Activated T-helper 1 cell treated with anti-CD3 and anti-CD28 coated beads, Interleukin-2, amount 50 U/mL, for 16 hours (primary cell): ENCODE measurements around the gene ADAMTS4.
"Not testable (repeated sequence)": the region's sequence is repeated elsewhere in the genome, so short reads cannot be mapped to it uniquely, and the experiment has no call there.

Source experiments
- DNase-seq, 2 donors: peaks; one replicate each; pipeline ENCODE4 v3.0.0-alpha.2; 2020; ENCODE audit warnings: low read depth in 1 of 2, low spot score in 1 of 2

The ADAMTS4 gene

GRCh38 chr1:161198897-161199431, at the start of gene ADAMTS4:
TSS of gene ADAMTS4 (minus strand) at chr1:161199054. CDS start at chr1:161198627, 427 bp downstream.
- DNase-seq = no peak

GRCh38 chr1:161244888-161245287, 46.0 kb upstream of the ADAMTS4 start:
- DNase-seq = no peak

GRCh38 chr1:161242313-161242712, 43.5 kb upstream of the ADAMTS4 start:
- DNase-seq = no peak

GRCh38 chr1:161241682-161242081, 42.8 kb upstream of the ADAMTS4 start:
- DNase-seq = no peak

GRCh38 chr1:161238039-161238473, 39.2 kb upstream of the ADAMTS4 start, which contains the start of gene NR1I3:
TSS of gene NR1I3 (minus strand) at chr1:161238203. CDS start at chr1:161236565, 1,638 bp downstream.
- DNase-seq = no peak

GRCh38 chr1:161235957-161236775, 37.3 kb upstream of the ADAMTS4 start:
- no peak for DNase-seq

- no peak for DNase-seq
These were observed 34.2 kb upstream of the ADAMTS4 start for GRCh38 chr1:161233102-161233501.

- DNase-seq = no peak
These were observed 31.9 kb upstream of the ADAMTS4 start for GRCh38 chr1:161230762-161231161.

- DNase-seq = no peak
These were observed 31.0 kb upstream of the ADAMTS4 start for GRCh38 chr1:161229896-161230295.

GRCh38 chr1:161228032-161228431, 29.2 kb upstream of the ADAMTS4 start:
- no peak for DNase-seq

GRCh38 chr1:161227196-161227871, 28.5 kb upstream of the ADAMTS4 start:
- DNase-seq = peak; percentile 75 to 89

- DNase-seq = no peak
These were observed 27.9 kb upstream of the ADAMTS4 start for GRCh38 chr1:161226759-161227158.

GRCh38 chr1:161226320-161226711, 27.5 kb upstream of the ADAMTS4 start:
- no peak for DNase-seq

GRCh38 chr1:161225534-161226319, 26.9 kb upstream of the ADAMTS4 start, which contains the start of gene TOMM40L:
TSS of gene TOMM40L (plus strand) at chr1:161226060. CDS start at chr1:161226490, 430 bp downstream.
- peak; percentile 59 to 80 for DNase-seq

- DNase-seq = no peak
These were observed 26.3 kb upstream of the ADAMTS4 start for GRCh38 chr1:161225178-161225533.

GRCh38 chr1:161224695-161225087, 25.8 kb upstream of the ADAMTS4 start:
- not testable (repeated sequence) for DNase-seq

- no peak for DNase-seq
These were observed 25.2 kb upstream of the ADAMTS4 start for GRCh38 chr1:161223805-161224694.

GRCh38 chr1:161222175-161223019, 23.5 kb upstream of the ADAMTS4 start:
- no peak for DNase-seq

- DNase-seq = no peak
These were observed 21.1 kb upstream of the ADAMTS4 start for GRCh38 chr1:161220002-161220401.
